ENCODE results near the gene F2RL2. TPM values are rescaled to one million over a fixed set of nuclear protein-coding genes. Genes with fewer than 3 reads are reported as not detected.

The F2RL2 gene
- total and polyA plus RNA-seq, 10 of the 15 experiments (the other 5 are each of a cell fraction or from before 2014, with no cell fraction given), result 0.03 to 0.24 (median 0.08) TPM; not detected in 5

DNA sequence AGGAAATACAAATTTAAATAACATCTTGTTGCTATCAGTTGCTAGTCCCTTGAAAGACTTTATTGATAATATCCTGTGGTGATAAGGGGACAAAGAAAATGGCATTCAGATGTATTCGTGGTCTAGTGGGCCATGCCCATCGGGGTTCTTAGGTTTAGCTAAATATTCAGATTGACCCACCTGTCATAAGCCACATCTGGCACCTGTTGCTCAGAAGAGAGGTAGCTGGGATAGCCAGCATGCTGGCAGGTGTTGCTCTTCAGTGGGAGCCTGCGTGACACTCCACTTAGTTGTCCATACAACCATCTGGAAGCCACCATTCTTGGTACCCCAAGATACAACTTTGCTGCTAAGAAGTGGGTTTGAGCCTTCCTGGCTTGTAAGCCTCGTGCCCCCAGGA, 36.7 kb downstream of the F2RL2 start (continued):
- no peak for TF ChIP-seq BRCA1 (IDR thresholded peaks at IDR 0.05; ENCODE audit: low read depth, low read length)

DNA sequence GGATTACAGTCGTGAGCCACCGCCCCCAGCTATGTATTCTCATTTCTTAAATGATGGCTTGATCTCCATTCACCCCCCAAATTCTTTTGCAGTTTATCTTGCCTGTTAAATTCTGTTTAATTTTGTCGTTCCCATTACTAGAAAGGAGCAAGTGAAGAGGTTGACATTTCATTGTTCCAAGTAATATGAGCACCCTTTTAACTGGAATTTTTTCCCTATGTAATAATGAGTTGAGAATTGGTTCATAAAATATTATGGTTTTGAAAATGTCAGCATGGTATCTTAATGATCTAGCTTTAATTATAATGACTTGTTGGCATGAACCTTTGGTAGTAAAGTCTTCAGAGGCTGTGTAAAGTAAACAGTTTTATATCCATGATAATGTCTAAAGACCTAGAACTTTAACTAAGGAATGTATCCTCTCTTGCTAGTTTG, 37.4 kb downstream of the F2RL2 start:
- FAIRE-seq (no peak), DNase-seq (ENCODE audit: low read depth, low spot score) (no peak), ATAC-seq (no peak)
- WGBS (ENCODE audit: insufficient coverage, insufficient replicate concordance, low lambda C conversion rate, missing lambda C conversion rate), result 88% methylated on average over 3 of the region's 3 CpGs
- ChIA-PET RAD21 (ENCODE audit: unreplicated experiment) (interaction anchor here (2.0 kb wide), 1 partner anchor 39 kb away, joined by 6 read pairs; no protein-coding TSS in a partner anchor), POLR2A (interaction anchor here (0.6 kb wide), 1 partner anchor 189 kb away, joined by 6 read pairs; no protein-coding TSS in a partner anchor), CTCF (interaction anchor here (0.6 to 1.3 kb wide), 2 partner anchors 189 to 512 kb away, joined by 3 to 4 read pairs; no protein-coding TSS in a partner anchor), SMC1A (ENCODE audit: uncharacterized antibody, unreplicated experiment) (interaction anchor here (0.9 to 2.4 kb wide), 5 partner anchors 16 to 189 kb away, joined by 3 to 9 read pairs (median 4); no protein-coding TSS in a partner anchor)
- in situ Hi-C loops (cut with MboI) (no loop called here), intact Hi-C loops (cut with micrococcal nuclease; ENCODE audit: unreplicated experiment) (loop anchor here (10.0 kb wide), 2 partner anchors 251 to 511 kb away; no protein-coding TSS in a partner anchor)
- Histone ChIP-seq H2AFZ (ENCODE audit: control insufficient read depth, low read depth, low read length) (no peak overlapping the region), H3K4me2 (ENCODE audit: control insufficient read depth, insufficient read depth) (no peak overlapping the region), H4K20me1 (ENCODE audit: control insufficient read depth, insufficient read depth) (no peaks in the 10 kb centered on the region), H3K4me1 (ENCODE audit: control insufficient read depth, insufficient read depth, low read length) (peaks cover 22% of the 10 kb centered on the region; the same call in 1 of the 2 replicates), H3K27me3 (replicated peaks in 1 of 2; ENCODE audit: control insufficient read depth in 2 of 2, insufficient read depth in 2 of 2, low read length in 1 of 2) (no peaks in the 10 kb centered on the region), H3K27ac (ENCODE audit: control insufficient read depth, insufficient read depth) (no peak overlapping the region), H3K9me3 (replicated peaks; ENCODE audit: control insufficient read depth, insufficient read depth, low read length) (no peaks in the 10 kb centered on the region), H3K4me3 (no peak overlapping the region), H3K36me3 (ENCODE audit: control insufficient read depth in 2 of 2, insufficient read depth in 2 of 2, low read length in 1 of 2) (no peaks in the 10 kb centered on the region), H3K9ac (ENCODE audit: control insufficient read depth, insufficient read depth, low read length) (no peak overlapping the region), H3K79me2 (ENCODE audit: control insufficient read depth, insufficient read depth, low read length) (no peaks in the 10 kb centered on the region)
- BruUV-seq (replicated peaks), result no TSS peak
- TF ChIP-seq, protein P1, sequence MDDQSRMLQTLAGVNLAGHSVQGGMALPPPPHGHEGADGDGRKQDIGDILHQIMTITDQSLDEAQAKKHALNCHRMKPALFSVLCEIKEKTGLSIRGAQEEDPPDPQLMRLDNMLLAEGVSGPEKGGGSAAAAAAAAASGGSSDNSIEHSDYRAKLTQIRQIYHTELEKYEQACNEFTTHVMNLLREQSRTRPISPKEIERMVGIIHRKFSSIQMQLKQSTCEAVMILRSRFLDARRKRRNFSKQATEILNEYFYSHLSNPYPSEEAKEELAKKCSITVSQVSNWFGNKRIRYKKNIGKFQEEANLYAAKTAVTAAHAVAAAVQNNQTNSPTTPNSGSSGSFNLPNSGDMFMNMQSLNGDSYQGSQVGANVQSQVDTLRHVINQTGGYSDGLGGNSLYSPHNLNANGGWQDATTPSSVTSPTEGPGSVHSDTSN (IDR thresholded peaks at IDR 0.05; ENCODE audit: insufficient replicate concordance, low read depth, low read length), result no peak
- TF ChIP-seq POLR2A (IDR thresholded peaks at IDR 0.05; ENCODE audit: low read depth, low read length) (no peak), FOXK2 (IDR thresholded peaks at IDR 0.05) (no peak), TCF7 (IDR thresholded peaks at IDR 0.05; ENCODE audit: borderline replicate concordance) (no peak), CHD1 (IDR thresholded peaks at IDR 0.05; ENCODE audit: low read depth, low read length) (no peak), LARP7 (IDR thresholded peaks at IDR 0.05) (no peak), EP300 (IDR thresholded peaks at IDR 0.05; ENCODE audit: borderline replicate concordance in 1 of 2, control insufficient read depth in 1 of 2, low read depth in 2 of 2, low read length in 2 of 2) (no peak), JUNB (IDR thresholded peaks at IDR 0.05) (no peak), HCFC1 (IDR thresholded peaks at IDR 0.05; ENCODE audit: low read length) (no peak), KLF5 (IDR thresholded peaks at IDR 0.05; ENCODE audit: partially characterized antibody) (no peak), CBX5 (IDR thresholded peaks at IDR 0.05; ENCODE audit: low read depth) (no peak), NBN (IDR thresholded peaks at IDR 0.05) (no peak), RFX5 (IDR thresholded peaks at IDR 0.05; ENCODE audit: low read depth, low read length) (no peak), TARDBP (IDR thresholded peaks at IDR 0.05; ENCODE audit: borderline replicate concordance) (no peak)
- TF ChIP-seq, protein P2, sequence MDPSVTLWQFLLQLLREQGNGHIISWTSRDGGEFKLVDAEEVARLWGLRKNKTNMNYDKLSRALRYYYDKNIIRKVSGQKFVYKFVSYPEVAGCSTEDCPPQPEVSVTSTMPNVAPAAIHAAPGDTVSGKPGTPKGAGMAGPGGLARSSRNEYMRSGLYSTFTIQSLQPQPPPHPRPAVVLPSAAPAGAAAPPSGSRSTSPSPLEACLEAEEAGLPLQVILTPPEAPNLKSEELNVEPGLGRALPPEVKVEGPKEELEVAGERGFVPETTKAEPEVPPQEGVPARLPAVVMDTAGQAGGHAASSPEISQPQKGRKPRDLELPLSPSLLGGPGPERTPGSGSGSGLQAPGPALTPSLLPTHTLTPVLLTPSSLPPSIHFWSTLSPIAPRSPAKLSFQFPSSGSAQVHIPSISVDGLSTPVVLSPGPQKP (IDR thresholded peaks at IDR 0.05; ENCODE audit: low read depth, low read length), result no peak
- TF ChIP-seq, protein P3, sequence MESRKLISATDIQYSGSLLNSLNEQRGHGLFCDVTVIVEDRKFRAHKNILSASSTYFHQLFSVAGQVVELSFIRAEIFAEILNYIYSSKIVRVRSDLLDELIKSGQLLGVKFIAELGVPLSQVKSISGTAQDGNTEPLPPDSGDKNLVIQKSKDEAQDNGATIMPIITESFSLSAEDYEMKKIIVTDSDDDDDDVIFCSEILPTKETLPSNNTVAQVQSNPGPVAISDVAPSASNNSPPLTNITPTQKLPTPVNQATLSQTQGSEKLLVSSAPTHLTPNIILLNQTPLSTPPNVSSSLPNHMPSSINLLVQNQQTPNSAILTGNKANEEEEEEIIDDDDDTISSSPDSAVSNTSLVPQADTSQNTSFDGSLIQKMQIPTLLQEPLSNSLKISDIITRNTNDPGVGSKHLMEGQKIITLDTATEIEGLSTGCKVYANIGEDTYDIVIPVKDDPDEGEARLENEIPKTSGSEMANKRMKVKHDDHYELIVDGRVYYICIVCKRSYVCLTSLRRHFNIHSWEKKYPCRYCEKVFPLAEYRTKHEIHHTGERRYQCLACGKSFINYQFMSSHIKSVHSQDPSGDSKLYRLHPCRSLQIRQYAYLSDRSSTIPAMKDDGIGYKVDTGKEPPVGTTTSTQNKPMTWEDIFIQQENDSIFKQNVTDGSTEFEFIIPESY (IDR thresholded peaks at IDR 0.05), result no peak
